Measurements from ENCODE around the gene NEDD4L. TPM values are rescaled to one million over a fixed set of nuclear protein-coding genes. Genes with fewer than 3 reads are reported as not detected.
A peak's percentile ranks its signal among the peaks of the same experiment; 100 is the strongest.

Gene NEDD4L
- total RNA-seq, 1 experiment from 2014 or later = 31.7 TPM

- H3K27ac ChIP-seq = no peak overlapping the region
- peaks cover 39% of the 10 kb centered on the region for H3K36me3 ChIP-seq
- H3K4me3 ChIP-seq = no peak overlapping the region
- DNase-seq (ENCODE audit: low read depth in 1 of 2, low spot score in 2 of 2) = no peak
- H3K27me3 ChIP-seq (replicated peaks) = no peaks in the 10 kb centered on the region
- H3K9me3 ChIP-seq (replicated peaks) = no peaks in the 10 kb centered on the region
- H3K4me1 ChIP-seq (replicated peaks) = peaks cover 33% of the 10 kb centered on the region
Observed at GRCh38 chr18:58249712-58250111, 205.7 kb downstream of the NEDD4L start.

DNA sequence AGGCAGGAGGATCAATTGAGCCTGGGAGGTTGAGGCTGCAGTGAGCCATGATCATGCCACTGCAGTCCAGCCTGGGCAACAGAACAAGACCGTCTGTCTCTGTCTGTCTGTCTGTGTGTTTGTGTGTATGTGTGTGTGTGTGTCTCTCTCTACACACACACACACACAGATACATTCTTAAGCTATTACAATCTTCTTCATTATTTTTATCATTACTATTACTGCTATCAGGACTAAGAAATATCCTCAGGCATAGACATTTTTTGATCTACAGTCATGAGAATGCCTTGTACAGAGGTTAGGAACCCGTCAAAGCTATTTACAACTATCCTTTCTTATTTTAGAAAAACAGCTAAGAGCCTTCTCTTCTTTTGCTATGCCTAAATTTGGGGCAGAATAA, 207.4 kb downstream of the NEDD4L start:
- H3K27me3 ChIP-seq (replicated peaks) = no peaks in the 10 kb centered on the region
- DNase-seq (ENCODE audit: low read depth in 1 of 2, low spot score in 2 of 2) = no peak
- H3K4me3 ChIP-seq = no peak overlapping the region
- peaks cover 41% of the 10 kb centered on the region for H3K4me1 ChIP-seq (replicated peaks)
- no peak overlapping the region for H3K27ac ChIP-seq
- H3K9me3 ChIP-seq (replicated peaks) = no peaks in the 10 kb centered on the region
- peaks cover 46% of the 10 kb centered on the region for H3K36me3 ChIP-seq

DNA sequence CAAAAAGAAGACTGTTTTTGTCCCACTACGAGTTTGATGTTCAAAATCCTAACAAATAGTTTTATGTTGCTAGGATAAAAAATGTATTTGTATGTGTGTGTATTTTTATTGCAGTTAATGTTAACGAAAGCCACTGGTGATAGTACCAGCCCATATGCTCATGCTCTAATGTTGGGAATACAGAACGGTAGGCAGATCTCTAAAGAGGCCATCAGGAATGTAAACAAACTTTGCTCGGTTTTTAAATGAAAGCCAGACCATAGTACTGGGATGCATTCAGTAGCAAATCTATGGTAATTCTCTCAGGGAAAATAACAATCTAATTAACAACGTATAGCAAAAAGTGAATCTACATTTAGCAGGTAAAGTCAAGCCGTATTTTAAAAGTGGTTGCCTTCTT, 208.1 kb downstream of the NEDD4L start:
- Histone ChIP-seq H3K4me3 (no peak overlapping the region), H3K36me3 (peaks cover 54% of the 10 kb centered on the region), H3K27me3 (replicated peaks) (no peaks in the 10 kb centered on the region), H3K27ac (no peak overlapping the region), H3K9me3 (replicated peaks) (no peaks in the 10 kb centered on the region), H3K4me1 (replicated peaks) (peaks cover 41% of the 10 kb centered on the region)
- DNase-seq (ENCODE audit: low read depth in 1 of 2, low spot score in 2 of 2) = peak in 1 of 2 experiments; percentile 34

GRCh38 chr18:58253318-58253717, 209.3 kb downstream of the NEDD4L start:
- Histone ChIP-seq H3K27me3 (replicated peaks) (no peaks in the 10 kb centered on the region), H3K4me1 (replicated peaks) (peaks cover 41% of the 10 kb centered on the region), H3K27ac (0 out of 2 replicates have a peak overlapping the region, but pooled peaks have one; percentile 41), H3K4me3 (no peak overlapping the region), H3K9me3 (replicated peaks) (no peaks in the 10 kb centered on the region), H3K36me3 (peaks cover 51% of the 10 kb centered on the region)
- no peak for DNase-seq (ENCODE audit: low read depth in 1 of 2, low spot score in 2 of 2)

DNA sequence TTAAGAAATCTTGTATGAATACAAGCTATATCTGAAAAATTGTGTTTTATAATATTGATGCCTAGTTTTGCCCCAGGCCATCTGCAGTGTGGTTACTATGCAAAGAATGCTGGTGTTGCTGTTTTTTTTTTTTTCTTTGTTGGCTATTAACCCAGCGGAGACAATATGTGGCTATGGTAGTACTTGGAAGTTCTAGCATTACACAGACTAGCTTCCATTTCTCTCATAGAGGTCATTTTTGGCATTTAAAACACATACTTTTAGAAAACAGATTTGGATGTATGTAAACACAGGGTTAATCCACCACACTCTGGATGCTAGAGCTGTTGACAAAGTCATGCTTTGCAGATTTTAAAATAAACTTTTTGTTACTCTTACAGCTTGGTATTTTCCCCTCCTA, 209.8 kb downstream of the NEDD4L start:
- peak in 1 of 2 experiments; percentile 66 for DNase-seq (ENCODE audit: low read depth in 1 of 2, low spot score in 2 of 2)
- Histone ChIP-seq H3K4me1 (replicated peaks) (peaks cover 41% of the 10 kb centered on the region), H3K9me3 (replicated peaks) (no peaks in the 10 kb centered on the region), H3K4me3 (no peak overlapping the region), H3K27ac (0 out of 2 replicates have a peak overlapping the region, but pooled peaks have one; percentile 41), H3K27me3 (replicated peaks) (no peaks in the 10 kb centered on the region), H3K36me3 (peaks cover 48% of the 10 kb centered on the region)

DNA sequence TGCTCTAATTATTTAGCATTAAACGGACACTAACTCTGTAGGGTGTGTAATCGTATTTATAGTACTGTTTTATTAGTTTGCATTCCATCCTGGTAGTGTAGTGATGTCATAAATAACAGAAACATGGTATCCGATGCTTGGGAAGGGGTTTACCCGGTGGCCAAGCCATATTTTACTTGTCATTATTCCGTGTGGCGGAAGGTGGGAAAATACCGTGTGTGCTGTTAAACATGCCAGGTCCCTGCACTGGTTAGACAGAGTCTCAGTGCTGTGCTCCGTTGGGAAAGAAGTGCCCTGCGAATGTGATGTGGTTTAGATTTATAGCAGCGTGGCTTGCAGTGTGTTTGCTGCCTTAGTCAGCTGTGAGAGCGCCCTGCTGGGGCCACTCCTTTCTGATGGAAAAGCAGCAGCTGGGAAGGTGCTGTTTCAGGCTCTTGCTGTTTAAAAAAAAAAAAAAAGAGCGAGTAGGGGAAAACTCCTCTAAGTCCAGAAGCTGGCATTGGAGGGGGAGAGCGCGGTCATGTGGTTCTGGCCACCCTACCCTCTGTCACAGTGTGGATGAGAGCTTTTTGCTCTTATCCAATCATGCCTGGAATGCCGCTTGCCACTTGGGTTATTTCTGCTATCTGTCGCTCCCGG, 211.0 kb downstream of the NEDD4L start:
- Histone ChIP-seq H3K27ac (peak overlapping the region; percentile 41), H3K4me1 (replicated peaks) (peaks cover 41% of the 10 kb centered on the region)

DNA sequence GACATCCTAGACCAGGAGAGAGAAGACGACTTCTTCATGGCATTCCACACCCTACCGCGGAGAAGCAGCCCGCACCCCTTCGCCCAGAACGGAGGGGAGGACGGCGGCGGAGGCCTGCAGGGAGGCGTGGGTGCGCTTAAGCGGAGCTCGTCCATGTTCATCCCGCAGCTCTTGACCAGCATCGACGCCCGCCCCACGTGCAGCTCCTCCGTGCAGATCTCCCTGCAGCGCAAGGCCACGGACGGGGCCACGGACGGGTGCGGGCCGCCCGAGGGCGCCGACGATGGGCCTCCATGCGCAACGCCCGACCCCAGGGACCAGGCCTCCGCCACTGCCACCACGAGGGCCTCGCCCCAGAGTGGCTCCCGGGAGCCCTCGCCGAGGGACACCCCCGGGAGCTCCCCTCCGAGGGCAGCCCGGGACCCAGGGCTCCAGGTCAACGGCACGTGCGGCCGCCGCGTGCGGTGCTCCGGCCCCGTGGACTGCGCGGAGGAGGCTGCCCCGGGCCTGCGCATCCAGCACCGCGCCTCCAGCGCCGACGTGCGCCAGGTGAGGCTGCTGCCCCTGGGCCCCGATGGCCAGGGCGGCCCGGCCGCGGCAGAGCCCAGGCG, 211.8 kb downstream of the NEDD4L start:
- no peak for DNase-seq (ENCODE audit: low read depth in 1 of 2, low spot score in 2 of 2)
- Histone ChIP-seq H3K4me3 (no peak overlapping the region), H3K9me3 (replicated peaks) (no peaks in the 10 kb centered on the region), H3K27ac (no peak overlapping the region), H3K27me3 (replicated peaks) (no peaks in the 10 kb centered on the region), H3K36me3 (peaks cover 42% of the 10 kb centered on the region), H3K4me1 (replicated peaks) (peaks cover 46% of the 10 kb centered on the region)

More for the DNA sequence above, 211.0 kb downstream of the NEDD4L start:
- peak in 1 of 2 experiments; percentile 45 for DNase-seq (ENCODE audit: low read depth in 1 of 2, low spot score in 2 of 2)
- H3K27me3 ChIP-seq (replicated peaks) = no peaks in the 10 kb centered on the region
- H3K9me3 ChIP-seq (replicated peaks) = no peaks in the 10 kb centered on the region
- no peak overlapping the region for H3K4me3 ChIP-seq
- H3K36me3 ChIP-seq = peaks cover 38% of the 10 kb centered on the region

GRCh38 chr18:58256316-58257080, 212.5 kb downstream of the NEDD4L start:
- Histone ChIP-seq H3K4me3 (no peak overlapping the region), H3K27me3 (replicated peaks) (no peaks in the 10 kb centered on the region), H3K9me3 (replicated peaks) (no peaks in the 10 kb centered on the region), H3K36me3 (peaks cover 42% of the 10 kb centered on the region), H3K27ac (no peak overlapping the region), H3K4me1 (replicated peaks) (peaks cover 43% of the 10 kb centered on the region)
- DNase-seq (ENCODE audit: low read depth in 1 of 2, low spot score in 2 of 2) = no peak

- no peaks in the 10 kb centered on the region for H3K27me3 ChIP-seq (replicated peaks)
- H3K36me3 ChIP-seq = peaks cover 45% of the 10 kb centered on the region
- H3K27ac ChIP-seq = no peak overlapping the region
- H3K9me3 ChIP-seq (replicated peaks) = no peaks in the 10 kb centered on the region
- DNase-seq (ENCODE audit: low read depth in 1 of 2, low spot score in 2 of 2) = no peak
- H3K4me3 ChIP-seq = no peak overlapping the region
- H3K4me1 ChIP-seq (replicated peaks) = peaks cover 34% of the 10 kb centered on the region
Observed at GRCh38 chr18:58257461-58257860, 213.4 kb downstream of the NEDD4L start.

DNA sequence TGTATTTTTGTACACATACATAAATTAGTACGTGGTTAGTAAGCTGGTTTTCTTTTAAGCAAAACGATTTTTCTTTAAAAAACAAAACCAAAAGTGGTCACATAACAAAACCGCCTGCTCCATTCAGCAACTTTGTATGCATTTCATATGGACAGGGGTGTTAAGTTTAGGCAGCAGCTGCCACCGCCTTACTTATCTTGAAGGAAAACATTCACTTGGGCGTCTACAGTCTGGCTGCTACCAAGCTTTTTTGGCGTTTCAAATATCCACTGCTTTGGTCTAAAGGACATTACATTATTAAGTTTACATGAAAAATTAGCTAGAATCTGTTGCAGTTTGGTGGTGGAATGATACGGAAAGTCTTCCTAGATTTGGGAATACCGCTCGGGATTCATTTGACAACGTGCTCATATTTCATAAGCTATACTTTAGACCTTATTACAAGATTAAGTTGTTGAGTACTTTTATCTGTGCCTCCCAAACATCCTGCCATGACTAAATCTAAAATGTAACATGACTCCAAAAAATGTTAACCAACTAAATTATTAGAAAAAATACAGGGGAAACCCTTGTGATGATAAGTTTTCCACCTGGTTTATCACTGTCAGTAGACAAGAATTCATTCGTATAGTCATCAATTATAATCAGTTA, 214.8 kb downstream of the NEDD4L start:
- H3K4me1 ChIP-seq (replicated peaks) = peaks cover 33% of the 10 kb centered on the region
- no peak overlapping the region for H3K4me3 ChIP-seq
- no peak for DNase-seq (ENCODE audit: low read depth in 1 of 2, low spot score in 2 of 2)
- H3K9me3 ChIP-seq (replicated peaks) = no peaks in the 10 kb centered on the region
- no peak overlapping the region for H3K27ac ChIP-seq
- H3K36me3 ChIP-seq = peaks cover 37% of the 10 kb centered on the region
- H3K27me3 ChIP-seq (replicated peaks) = no peaks in the 10 kb centered on the region

DNA sequence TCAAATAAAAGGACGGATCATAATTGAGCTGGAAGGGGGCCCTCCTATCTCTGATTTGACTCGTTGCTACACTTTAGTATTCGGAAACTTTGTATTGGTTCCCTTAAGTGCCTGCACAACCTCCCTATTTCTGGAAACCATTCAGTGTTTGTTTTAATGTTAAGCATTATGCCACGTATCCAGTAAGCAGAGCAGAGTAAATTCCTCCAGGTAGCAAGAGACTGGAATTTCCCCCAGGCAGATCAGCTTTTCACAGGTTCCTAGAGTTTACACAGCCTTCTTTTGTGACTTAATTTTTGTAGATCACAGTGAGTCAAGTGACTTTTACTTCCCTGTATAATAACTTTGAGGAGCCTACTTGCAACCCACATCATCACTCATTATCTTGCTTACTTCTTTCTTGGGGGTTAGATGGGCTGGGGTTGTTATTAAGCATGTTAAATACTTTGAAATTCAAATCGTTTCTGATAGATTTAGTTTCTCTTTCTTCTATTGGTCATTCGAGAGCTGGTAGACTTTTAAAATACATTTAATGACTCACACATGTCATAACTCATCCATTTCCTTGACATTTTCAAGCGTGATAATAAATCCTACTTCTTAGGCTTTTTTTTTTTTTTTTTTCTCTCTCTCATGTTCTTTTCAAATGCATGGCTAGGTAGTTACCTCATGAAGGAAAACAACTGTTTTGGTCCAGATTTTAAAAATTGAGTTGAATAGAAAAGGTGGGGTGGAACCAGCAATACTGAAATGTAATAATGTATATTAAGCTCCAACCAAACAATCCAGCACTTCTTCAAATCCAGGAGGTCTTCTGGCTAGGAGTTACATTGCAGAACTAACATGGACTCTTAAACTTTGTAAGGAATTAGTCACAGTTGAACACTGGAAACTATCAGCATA, 219.3 kb downstream of the NEDD4L start:
- no peak for DNase-seq (ENCODE audit: low read depth in 1 of 2, low spot score in 2 of 2)
- H3K4me1 ChIP-seq (replicated peaks) = peaks cover 20% of the 10 kb centered on the region
- no peaks in the 10 kb centered on the region for H3K9me3 ChIP-seq (replicated peaks)
- H3K27ac ChIP-seq = no peak overlapping the region
- no peak overlapping the region for H3K4me3 ChIP-seq
- peaks cover 10% of the 10 kb centered on the region for H3K36me3 ChIP-seq
- H3K27me3 ChIP-seq (replicated peaks) = no peaks in the 10 kb centered on the region

DNA sequence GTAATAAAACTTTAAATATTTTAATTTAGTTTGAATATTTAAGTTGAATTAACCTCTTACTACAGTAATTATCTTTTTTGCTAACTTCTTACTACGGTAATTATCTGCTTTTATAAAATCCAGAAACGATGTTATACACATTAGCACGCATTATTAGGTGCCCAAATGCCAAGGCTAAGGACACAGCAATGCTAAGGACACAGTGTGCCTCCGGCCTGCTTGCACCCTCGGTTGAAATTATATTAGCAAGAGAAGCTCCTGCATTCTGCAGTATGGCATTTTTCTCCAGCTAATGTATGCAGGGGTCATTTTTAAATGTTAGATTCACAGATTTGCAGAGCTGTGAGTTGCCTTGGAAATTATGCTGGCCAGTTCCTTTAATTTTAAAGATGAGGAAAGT, 220.0 kb downstream of the NEDD4L start:
- no peak for DNase-seq (ENCODE audit: low read depth in 1 of 2, low spot score in 2 of 2)
- peaks cover 10% of the 10 kb centered on the region for H3K36me3 ChIP-seq
- no peak overlapping the region for H3K27ac ChIP-seq
- peaks cover 28% of the 10 kb centered on the region for H3K4me1 ChIP-seq (replicated peaks)
- H3K27me3 ChIP-seq (replicated peaks) = no peaks in the 10 kb centered on the region
- no peaks in the 10 kb centered on the region for H3K9me3 ChIP-seq (replicated peaks)
- no peak overlapping the region for H3K4me3 ChIP-seq

- H3K36me3 ChIP-seq = peaks cover 10% of the 10 kb centered on the region; the same call in 1 of the 2 replicates
- H3K4me1 ChIP-seq (replicated peaks) = peaks cover 34% of the 10 kb centered on the region
- H3K9me3 ChIP-seq (replicated peaks) = no peaks in the 10 kb centered on the region
- H3K27ac ChIP-seq = no peak overlapping the region
- no peak for DNase-seq (ENCODE audit: low read depth in 1 of 2, low spot score in 2 of 2)
- H3K4me3 ChIP-seq = no peak overlapping the region
- no peaks in the 10 kb centered on the region for H3K27me3 ChIP-seq (replicated peaks)
Observed at GRCh38 chr18:58264840-58265239, 220.8 kb downstream of the NEDD4L start.

All from SJSA1 (cell line).